NCI-H1105 treated with DMSO at 0.1 percent for 48 hours (cell line): Measurements from ENCODE around the gene TMEM18.
"Not testable (repeated sequence)": the region's sequence is repeated elsewhere in the genome, so short reads cannot be mapped to it uniquely, and the experiment has no call there.

ENCODE experiments used
- DNase-seq: peaks from one replicate; lab custom pipeline; 2025; lab: John Stamatoyannopoulos, UW

Gene TMEM18

DNA sequence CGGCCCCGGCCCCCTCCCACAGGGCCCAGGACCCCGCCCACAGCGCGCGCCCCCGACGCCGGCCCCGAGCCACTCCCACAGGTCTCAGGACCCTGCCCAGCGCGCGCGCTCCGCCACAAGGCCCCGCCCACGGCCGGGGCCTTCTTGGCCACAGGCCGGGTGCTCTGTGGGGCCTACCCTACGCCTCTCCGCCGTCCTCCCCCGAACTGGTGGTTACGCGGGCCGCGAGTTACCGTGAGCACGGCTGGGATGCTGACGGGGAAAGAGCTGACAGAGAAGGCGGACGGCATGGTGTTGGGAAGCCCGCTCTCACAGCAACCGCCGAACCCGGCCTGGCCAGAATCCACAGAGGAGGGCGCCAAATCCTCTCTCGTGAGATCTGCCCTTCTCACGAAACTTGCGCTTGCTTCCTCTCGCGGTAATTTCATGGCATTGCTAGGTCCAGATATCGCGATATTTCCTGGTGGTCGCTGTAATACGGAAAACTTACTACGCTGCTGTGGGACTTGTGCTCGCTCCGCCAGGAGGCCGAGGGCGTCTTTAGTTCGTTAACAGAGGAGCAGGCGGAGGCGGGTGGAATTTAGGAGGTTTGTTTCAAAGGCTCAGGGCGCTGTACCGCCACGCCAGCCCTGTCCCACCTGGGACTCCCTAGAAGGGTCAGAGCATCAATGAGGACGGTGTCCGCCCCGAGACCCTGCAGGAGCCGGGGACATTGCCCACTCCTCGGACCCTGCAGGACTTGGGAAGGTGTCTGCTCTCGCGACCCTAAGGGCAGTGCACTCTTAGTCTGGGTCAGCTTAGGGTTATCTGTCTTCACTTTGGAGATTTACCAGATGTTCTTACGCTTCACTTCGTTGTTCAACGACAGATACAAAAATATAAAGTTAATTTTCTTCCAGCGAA, at the start of gene TMEM18:
TSS of gene TMEM18 (minus strand) at position 351 of the 903 bp plus-strand sequence. CDS start at position 290, 61 bp downstream.
- DNase-seq = peak; percentile 95

DNA sequence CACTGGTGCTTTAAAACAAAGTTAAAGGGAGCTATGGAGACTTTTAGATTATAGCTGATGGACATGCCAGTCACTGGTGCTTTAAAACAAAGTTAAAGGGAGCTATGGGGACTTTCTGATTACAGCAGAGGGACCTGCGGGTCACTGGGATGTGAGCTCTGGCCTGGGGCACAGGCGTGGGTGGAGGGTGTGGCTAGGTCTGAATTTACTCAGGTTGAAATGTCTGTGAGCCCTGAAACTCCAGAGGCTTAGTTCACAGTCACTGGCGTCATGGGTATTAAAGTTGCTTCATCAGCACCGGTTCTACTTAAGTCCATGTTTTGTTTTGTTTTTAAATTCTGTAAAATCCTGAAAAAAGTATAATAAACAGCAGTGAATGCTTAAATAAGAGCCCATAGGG, 49.0 kb upstream of the TMEM18 start:
- no peak for DNase-seq

DNA sequence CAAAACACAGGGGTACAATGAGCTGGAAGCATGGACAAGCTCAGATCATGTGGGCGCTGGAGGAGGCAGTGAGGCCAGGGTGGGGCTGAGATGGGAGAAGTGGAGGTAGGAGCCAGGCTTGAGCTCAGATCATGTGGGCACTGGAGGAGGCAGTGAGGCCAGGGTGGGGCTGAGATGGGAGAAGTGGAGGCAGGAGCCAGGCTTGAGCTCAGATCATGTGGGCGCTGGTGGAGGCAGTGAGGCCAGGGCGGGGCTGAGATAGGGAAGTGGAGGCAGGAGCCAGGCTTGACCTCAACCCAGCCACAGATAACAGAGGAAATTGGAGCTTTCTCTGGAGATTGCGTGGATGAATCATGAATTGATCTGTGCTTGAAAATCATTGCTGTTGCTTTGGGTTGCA, 48.3 kb upstream of the TMEM18 start:
- DNase-seq = no peak

DNA sequence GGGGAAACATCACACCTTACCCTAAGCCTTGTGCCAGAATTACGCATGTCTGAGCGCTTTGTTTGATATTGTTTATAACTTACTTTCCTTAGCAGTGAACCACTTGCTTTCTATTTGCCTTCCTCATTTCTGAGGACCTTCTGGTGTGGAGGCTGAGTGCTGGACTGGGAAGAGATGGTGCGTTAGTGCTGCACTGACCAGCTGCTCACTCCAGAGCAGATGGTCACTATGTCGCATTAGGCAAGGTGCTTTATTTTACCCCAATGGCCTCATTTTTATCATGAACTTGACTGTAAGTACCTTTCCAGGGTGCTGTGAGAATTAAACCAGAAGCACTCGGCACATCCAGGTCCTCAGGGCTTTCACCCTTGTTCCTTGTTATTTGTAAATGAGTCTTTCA, 46.6 kb upstream of the TMEM18 start:
- no peak for DNase-seq

DNA sequence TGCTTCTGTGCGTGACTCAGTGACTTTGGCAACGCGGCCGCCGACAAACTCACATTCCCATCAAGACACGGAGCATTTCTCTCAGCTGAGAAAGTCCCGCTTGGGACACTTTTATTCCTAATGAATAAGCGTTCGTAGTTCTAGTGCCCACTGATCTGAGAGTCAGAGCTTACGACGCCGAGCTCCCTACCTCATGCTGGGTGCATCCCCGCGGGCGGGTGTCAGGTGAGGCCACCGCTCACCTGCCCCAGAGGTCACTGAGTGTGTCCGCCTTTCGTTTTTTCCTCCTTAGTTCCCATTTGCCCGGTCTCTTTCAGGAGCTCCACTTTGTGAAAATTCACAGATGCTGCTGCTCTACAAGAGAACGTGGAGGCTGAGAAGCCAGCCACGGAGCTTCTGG, 43.6 kb upstream of the TMEM18 start:
- DNase-seq = no peak

DNA sequence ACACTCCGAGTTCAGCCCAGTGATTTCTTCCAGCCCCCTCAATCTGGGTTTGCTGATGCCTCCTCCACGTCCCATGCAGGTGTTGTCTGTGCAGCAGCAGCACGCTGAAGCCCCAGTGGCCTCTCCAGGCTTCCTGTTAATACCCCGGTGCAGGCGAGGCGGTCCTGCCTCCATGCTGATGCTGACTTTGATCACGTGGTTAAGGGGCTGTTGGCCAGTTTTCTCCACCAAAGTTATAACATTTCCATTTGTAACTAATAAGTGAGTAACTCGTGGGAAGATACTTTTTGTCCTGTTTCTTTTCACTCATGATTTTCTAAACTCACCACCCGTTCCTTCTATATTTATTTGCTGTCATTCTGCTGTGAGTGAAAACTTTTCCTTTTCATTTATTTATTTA, 42.5 kb upstream of the TMEM18 start:
- no peak for DNase-seq

DNA sequence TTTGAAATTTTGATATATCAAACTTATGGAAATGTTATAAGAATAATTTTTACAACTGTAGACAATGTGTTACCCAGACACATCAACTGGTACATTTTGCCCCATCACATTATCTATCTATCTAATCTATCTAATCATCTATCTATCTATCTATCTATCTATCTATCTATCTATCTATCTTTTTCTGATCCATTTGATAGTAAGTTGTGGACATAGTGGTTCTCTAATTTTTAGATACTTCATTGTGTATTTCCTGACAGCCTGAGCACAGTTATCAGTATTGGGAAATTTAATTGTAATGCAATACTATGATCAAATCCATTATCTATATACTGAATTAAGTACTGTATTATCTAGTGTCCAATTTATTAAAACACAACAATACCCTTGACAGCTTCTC, 42.0 kb upstream of the TMEM18 start:
- no peak for DNase-seq

DNA sequence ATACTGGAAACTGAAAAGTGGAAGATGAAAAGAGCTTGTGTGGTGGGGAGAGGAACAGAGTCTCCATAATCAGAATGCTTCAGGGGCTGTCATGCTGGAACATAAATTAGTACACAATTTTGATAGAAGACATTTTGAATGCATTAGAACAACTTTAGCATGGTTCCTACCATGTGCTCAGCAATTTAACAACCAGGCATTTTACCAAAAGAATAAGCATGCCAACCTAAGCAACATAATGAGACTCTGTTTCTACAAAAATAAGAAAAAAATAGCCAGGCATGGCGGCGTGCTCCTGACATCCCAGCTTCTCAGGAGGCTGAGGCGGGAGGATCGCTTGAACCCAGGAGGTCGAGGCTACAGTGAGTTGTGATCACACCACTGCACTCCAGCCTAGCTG, 40.5 kb upstream of the TMEM18 start:
- DNase-seq = no peak

DNA sequence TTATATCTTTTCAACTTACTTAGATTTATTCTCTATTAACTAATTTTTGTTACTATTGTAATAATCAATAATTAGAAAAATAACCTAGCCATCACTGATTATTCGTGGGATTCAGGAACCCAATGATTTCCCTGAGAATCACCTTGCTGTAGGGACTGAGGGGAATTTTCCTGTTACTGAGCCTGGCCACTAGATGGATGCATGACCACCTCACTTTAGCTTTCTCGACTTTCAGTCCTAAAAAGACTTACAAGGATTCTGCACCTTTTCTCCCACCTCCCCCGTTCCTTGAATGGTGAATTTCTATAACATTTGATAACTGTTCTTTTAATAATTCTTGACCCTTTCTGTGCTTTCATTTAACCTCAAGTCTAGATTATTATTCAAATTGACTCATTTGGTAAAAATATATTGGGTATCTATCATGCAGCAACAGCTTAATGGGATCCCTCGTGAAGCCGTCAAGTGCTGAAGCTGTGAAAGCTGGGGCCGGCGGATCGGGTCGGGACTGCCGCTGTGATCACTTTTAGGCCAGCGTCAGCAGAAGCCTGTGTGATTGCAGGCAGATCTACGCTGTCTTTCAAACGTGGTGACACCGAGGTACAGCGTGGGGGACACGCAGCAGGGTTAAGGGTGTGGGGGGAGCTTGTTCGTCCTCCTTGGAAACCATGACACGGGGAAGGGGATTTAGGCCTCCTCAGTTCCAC, 38.8 kb upstream of the TMEM18 start:
- DNase-seq = peak; percentile 1

DNA sequence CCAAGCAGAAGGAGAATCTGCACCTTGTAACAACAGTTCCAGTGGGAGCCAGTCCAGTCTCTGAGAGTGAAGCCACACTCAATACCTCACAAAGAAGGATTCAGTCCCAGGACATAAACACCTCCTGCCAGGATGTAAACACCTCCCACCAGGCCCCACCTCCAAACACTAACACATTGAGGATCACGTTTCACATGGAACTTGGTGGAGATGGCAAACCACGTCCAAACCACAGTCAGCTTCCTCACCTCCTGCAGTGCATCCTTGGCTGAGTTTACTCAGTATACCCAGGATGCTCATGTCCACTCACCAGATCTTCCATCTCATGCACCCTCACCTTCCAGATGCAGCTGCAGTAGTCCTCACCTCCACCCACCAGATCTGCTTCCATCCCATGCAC, 37.8 kb upstream of the TMEM18 start:
- no peak for DNase-seq

DNA sequence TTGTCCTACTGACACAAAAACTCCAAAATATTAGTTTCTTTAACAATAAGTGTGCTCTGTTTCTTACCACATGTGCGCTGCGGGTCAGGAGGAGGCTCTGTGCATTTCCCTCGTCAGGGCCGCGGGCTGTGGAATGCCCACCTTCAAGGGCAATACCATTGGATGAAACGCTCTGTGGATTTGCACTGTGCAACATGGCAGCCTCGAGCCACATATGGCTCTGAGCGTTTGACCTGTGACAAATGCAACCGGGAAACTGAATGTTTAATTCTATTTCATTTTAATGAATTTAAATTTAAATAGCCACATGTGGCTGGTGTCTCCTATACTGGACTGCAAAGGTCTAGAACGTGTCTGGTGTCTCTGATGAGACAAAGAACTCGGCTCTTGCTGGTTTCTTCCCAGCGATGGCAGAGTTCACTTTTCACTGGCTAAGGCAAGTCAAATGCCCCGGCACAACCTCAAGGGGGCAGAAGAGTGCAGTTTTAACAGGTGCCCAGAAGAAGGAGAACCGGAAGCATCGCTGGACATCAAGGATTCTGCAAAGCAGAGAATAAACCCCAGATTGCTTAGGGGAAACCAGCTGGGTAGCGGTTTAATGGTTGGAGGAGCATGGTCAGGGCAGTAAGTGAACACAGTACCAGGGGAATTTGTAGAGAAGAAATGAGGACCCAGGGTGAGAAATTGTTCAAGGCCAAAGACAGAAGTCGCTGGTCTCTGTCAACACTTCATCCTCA, 37.0 kb upstream of the TMEM18 start:
- peak; percentile 61 for DNase-seq

DNA sequence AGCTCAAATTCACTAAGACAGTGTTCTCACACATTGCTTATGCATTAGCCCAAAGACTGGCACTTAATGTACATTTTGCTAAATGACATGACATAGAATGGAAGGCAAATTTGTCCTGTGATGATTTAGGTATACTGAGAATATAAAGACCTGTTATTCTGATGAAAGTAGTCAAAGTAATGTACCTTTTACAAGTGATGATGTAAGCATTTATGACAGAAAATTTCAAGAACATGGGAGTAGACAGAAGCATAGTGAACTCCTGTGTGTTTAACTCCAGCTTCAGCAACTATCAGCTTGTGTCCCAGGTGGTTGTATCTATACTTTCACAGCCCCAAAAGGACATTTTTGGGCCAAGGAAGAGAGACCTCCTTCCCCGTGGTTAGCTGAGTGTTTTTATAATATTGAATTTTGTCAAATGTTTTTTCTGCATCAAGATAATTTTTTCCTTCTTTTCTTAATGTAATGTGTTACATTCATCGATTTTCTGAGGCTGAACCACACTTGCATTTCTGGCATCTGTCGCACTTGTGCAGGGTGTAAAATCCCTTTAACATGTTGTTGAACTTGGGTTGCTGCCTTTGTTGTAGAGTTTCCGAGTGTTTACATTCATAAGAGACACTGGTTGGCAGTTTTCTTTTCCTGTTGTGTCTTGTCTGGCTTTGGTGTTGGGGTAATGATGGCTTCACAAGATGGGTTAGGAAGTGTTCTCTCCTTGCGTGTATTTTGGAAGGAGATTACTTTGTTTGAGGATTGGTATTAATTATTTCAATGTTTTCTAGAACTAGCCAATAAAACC, 33.9 kb upstream of the TMEM18 start:
- no peak for DNase-seq

DNA sequence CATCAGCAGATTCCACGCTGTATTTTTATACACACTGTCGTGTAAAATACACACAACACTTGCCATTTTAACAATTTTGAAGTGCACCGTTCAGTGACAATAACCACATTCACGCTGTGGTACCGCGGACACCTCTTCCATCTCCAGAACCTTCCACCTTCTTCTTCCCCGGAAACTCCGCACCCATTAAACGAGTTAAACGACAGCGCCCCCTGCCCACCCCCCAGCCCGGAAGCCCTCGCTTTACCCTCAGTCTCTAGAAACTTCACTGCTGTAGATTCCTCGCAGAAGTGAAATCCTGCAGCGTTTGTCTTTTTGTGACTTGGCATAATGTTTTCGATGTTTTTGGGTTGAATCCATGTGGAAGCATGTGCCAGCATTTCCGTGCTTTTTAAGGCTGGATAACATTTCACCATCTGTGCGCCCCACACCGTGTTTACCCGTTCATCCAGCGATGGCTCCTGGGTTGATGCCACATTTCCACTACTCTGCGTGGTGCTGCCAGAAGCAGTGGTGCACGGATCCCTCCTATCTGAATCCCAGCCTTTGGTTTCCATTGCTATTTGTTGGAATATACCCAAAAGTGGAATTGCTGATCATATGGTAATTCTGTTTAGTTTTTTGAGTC, 32.0 kb upstream of the TMEM18 start:
- no peak for DNase-seq

DNA sequence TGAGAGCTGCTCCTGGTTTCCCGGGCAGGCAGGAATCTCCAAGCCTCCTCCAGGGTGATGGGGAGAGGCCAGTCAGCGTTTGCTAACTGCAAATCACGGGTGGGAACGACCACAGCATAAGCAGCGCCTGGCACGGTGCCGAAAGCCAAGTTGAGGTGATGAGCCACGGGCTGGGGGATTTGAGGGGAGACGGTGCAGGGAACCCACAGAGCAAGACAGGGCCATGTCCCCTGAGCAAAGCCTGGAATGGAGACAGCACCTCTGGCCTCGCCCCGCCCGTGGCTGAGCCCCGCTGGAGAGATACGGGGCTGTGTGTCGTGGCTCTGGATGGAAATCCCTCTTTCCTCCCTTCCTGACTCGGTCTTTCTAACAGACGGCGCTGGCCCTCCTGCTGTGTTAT, 31.5 kb upstream of the TMEM18 start:
- DNase-seq = no peak

DNA sequence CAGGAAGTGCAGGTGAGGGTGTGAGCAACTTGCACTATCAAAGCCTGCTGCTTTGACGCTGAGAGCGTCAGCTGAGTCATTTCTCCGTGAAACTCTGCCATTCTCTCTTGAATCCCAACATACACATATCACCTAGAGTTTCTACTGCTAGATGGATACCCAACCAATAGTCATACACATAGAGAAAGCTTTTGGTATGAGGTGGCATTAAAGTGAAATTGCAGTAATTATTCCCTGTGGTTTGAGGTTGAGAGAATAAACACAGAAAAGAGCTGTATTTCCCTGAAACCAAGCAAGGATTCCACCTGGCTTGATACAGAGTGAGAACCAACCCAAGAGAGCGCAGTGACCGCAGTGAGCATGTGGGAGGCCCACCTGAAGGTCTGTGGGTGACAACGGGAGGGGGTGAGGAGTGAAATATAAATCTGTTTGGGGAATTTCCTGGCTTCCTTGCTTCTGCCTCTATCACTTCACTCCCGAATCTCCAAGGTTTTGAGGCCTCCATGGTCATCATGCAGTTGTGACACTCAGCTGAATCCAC, 28.8 kb upstream of the TMEM18 start:
- no peak for DNase-seq

DNA sequence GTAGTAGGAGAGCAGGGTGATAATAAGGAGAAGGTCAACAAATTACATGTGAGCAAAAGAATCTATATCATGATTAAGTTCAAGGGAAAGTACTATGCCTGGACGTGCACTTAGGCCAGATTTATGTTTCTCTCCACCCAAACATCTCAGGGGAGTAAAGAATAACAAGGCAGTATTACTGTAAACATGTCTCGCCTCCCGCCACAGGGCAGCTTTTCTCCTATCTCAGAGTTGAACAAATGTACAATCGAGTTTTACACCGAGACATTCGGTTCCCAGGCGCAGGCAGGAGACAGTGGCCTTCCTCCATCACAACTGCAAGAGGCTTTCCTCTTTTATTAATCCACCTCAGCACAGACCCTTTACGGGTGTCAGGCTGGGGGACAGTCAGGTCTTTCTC, 25.6 kb upstream of the TMEM18 start:
- not testable (repeated sequence) for DNase-seq

DNA sequence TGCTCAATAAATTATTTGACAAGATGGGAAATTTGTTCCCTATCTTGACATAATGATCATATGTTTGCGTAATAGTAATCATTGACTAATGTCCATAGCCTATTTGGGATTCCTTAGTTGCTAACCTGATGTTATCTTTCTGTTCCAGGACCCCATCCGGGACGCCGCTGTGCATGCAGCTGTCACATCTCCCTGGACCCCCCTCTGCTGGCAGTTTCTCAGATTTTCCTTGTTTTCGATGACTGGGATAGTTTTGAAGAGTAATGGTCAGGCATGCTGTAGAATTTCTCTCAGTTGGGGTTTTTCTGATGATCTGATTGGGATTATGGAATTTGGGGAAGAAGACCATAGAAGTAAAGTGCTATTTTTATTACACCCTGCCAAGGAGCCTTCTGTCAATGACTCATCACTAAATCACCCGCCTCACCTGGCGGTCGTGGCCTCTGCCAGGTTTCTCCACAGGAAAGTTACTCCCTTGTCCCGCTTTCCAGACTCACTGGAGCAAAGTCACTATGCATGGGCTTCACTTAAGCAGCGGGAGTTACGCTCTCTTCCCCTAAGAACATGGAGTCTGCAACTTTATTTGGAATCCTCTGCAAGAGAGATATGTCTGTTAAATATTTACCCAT, 19.9 kb upstream of the TMEM18 start:
- no peak for DNase-seq

DNA sequence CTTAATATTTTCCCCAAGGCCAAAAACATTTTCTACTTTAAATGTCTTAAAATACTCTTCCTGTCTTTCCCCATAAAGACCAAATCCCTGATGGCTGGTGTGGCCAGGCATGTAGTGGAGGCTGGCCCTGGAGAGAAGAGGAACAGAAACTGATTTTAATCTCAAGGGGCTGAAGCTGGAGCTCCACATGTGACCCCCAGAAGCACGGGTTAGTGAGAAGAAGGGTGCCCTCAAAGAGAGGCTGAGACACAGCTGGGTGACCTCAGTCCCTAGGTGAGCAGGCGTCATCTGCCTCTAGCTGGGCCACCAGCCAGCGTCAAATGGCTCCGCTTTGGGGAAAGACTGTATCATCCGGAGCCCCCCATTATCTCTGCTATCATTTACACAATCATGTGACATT, 19.3 kb upstream of the TMEM18 start:
- DNase-seq = no peak

DNA sequence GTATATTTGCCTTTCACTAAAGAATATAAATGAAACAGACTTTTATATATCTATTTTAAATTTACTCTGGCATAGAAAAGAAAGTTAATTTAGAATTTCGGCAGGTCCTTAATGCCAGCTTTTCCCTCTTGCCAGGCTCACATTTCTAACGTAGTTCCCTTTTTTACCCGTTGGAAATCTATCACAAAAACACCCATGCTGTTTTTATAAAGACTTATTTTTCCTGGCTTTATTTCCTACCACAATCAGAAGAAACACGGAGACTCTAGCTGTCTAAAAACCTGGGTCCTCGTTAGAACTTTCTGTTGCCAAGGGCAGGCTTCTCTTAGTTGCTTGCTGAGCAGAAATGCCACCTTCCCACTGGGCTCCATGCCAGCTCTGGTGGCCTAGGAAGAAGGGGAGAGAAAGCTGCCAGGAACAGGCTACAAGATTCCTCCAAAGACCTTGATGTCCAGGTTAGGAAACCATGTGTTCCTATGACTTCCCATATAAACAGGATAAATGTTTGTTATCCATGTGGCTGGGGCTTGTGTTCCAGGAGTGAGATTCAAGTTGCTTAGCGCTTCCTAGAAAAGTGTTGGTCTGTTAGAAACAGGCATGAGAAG, 17.8 kb upstream of the TMEM18 start:
- DNase-seq = peak; percentile 18

DNA sequence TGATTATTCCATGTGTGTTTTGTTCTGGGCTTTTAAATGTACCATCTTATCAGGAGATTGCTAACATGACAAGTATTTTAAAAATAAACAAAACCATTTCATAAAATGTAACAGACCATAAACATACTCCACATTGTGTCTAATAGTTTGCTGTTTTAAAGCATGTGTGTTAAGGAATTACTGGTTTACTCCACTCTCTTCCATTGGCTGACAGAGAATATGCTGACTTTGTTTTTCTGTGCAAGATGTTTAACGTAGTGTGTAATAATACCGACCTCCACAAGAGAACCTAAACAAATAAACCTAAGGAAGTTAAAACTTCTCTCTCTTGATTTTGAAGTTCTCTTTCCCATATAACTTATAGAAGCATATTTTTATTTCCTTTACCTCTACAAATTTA, 17.0 kb upstream of the TMEM18 start:
- no peak for DNase-seq
